Dedifferentiated amniotic fluid mesenchymal stem cell (primary cell): ENCODE measurements around the gene RAB29.
"Not testable (repeated sequence)": the region's sequence is repeated elsewhere in the genome, so short reads cannot be mapped to it uniquely, and the experiment has no call there.

Source experiments
- DNase-seq: peaks from one replicate; pipeline ENCODE4 v3.0.0-alpha.2; 2016; ENCODE audit errors: extremely low spot score

Gene RAB29, protein sequence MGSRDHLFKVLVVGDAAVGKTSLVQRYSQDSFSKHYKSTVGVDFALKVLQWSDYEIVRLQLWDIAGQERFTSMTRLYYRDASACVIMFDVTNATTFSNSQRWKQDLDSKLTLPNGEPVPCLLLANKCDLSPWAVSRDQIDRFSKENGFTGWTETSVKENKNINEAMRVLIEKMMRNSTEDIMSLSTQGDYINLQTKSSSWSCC

DNA sequence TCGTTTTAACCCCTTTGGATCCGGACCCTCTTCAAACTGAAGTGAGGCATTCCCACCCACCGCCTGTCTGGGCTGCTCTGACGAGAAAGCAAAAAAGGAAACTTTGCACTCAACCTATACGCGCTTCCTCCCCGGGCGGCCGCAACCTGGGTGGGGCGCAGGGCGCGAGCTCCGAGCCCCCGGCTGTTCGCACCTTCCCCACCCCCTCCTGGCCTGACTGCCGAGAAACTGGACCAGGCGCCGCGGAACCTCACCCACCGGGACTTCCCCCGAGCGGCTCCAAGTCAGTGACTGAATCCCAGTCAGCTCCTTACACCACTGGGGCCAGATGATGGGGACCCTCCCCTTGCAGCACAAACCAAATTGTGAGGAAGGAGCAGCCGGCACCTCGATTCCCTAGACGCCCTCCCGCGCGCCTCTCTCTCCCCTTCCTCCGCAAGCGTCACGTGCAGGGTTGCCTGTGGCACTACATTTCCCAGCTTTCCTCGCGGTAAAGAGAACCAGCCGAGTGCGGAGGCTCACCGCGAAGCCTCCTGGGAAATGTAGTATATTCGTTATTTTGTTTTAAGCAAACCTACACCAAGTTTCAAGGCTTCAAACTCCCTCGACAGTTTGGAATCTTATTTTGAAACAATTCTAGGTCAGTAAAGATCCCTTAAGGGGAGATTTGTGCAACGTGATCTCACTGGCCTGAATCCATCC, at the start of gene RAB29:
TSS of gene RAB29 (minus strand) at position 468 of the 702 bp plus-strand sequence. CDS start 526 bp downstream, outside the sequence.
- DNase-seq = peak; percentile 88

GRCh38 chr1:205824180-205824579, 48.9 kb upstream of the RAB29 start:
- DNase-seq = no peak

DNA sequence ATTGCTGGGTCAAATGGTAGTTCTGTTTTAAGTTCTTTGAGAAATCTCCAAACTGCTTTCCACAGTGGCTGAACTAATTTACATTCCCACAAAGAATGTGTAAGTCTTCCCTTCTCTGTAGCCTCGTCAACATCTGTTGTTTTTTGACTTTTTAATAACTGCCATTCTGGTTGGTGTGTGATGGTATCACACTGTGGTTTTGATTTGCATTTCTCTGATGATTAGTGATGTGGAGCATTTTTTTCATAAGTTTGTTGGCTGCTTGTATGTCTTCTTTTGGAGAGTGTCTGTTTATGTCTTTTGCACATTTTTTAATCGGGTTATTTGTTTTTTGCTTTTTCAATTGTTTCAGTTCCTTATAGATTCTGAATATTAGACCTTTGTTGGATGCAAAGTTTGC, 48.0 kb upstream of the RAB29 start:
- DNase-seq = not testable (repeated sequence)

GRCh38 chr1:205822397-205822796, 47.1 kb upstream of the RAB29 start:
- no peak for DNase-seq

GRCh38 chr1:205817988-205818387, 42.7 kb upstream of the RAB29 start:
- no peak for DNase-seq

DNA sequence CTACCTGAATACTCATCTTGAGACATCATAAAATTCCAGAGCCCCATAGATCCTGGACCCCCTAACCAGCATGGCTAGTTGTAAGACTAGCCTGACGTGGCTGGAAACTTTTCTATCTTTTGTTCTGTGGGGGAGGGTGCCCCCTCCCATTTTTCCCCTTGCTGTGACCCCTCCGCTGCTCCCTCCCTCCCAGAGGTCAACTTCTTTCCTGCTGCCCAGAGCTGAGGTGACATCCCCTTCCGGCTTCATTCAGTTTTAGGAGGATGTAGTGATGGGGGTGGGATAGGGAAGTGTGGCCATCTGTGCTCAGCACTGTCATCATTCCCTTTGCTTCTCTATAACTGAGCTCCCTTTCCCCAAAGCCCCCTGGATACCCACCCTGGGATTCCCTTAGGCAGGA, 42.1 kb upstream of the RAB29 start:
- no peak for DNase-seq

DNA sequence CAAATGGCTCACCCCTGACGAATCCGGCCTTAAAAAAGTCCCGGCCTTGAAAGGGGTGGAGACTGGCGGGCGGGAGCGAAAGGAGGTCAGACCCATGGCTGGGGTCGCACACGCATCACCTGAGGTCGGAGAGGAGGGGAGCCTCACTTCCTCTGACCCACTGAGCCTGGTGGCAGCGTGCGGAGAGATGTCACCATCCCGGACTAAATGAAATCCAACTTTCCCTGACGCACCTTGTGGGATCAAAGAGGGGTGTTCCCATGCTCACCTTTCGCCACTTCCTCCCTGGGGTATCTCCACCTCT, 38.4 kb upstream of the RAB29 start:
- DNase-seq = no peak

- peak; percentile 91 for DNase-seq
These were observed 37.8 kb upstream of the RAB29 start, which contains the start of gene SLC41A1 for GRCh38 chr1:205812878-205813754. SLC41A1 (minus strand) TSS chr1:205813198; CDS start chr1:205810441, 2,757 bp downstream.

DNA sequence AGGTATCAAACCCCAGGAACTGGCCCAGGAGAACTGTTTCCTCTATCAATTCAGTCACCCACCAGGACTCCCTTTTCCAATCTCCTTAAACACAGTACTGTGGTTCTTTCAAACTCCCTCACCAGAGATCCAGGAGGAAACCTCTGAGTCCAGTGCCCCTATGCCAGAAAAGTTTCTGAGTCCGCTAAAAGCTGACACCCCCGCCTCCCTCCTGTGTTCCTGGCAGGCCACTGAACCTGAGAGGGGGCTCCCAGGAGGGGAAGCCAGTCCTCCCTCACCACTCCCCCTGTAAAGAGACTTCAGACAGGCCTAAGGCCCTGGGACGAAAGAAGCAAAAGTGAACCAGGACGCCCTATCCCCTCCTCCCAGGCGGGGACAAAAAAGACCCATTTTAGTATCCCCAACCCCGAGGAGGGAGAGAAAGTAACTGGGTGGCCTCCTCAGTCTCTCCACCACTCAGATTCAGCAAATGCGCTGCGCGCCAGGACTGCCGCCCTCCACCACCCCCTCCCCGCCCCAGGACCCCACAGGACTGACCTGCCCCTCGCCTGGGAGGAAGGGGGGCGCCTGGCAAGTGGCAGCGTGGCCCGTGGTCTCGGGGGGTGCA, 37.1 kb upstream of the RAB29 start:
- peak; percentile 17 for DNase-seq

- no peak for DNase-seq
These were observed 36.4 kb upstream of the RAB29 start for GRCh38 chr1:205811660-205812059.

- no peak for DNase-seq
These were observed 35.3 kb upstream of the RAB29 start for GRCh38 chr1:205810448-205811157.

DNA sequence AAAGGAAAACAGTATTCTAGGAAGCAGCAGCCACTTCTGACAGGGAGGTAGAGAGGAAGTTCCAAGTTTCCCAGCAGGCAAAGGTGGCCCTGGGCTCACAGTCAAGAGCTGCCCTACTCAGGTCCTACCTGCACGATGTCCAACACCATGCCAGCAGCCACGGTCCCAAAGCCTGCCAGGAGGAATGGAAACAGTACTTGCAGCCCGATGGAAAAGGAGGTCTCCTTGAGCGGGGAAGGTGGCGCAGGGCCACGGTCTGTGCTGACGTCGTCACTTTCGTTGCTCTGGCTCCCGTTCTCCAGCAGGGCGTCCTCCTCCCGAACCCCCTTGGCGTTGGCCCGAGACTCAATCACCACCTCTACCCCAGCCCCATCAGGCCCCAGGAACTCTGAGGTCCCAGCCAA, 34.7 kb upstream of the RAB29 start:
- DNase-seq = no peak

DNA sequence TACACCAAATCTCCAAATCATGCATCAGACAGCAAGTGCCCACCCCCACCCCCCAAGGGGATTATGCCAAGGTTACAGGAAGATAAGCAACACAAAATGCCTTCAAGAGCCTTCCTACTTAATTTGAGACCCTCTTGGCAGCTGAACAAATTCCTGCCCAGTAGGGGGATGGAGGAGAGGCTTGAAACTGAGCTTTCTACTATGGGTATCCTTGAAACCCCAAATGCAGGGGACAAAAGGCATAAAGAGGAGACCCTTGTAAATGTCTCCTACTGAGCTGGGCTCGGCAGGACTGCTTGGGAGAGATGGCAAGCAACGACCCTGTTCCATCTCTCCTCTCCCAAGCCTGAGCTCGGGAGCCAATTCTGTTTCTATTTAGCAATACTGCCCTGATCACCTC, 34.2 kb upstream of the RAB29 start:
- no peak for DNase-seq

DNA sequence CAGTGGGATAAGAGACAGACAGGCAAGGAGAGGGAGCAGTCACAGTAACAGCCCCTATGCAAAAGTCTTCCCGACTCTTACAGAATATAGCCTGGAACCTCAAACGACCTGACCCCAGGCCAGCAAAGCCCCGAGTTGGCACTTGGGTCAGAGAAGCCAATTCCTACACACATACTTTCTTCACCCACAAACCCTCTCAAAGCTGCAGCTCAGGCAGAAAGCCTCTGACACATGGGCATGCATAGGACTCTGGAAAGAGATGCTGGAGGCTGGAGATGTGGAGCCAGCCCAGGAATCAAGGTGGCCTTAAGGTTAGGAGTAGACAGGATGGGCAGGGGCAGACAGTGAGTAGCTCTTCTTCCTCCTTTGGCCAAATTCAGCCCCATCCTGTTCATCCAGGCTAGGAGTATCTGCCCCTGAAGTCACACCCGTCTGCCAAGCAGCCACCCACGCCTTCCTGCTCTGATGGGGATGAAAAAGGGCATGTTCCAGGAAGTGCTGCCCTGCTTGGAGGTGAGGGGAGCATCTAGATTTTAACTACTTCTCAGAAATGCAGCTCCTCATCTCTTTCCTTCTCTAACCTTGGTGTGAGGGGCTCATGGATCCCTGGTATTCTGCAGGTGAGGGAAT, 29.9 kb upstream of the RAB29 start:
- no peak for DNase-seq

DNA sequence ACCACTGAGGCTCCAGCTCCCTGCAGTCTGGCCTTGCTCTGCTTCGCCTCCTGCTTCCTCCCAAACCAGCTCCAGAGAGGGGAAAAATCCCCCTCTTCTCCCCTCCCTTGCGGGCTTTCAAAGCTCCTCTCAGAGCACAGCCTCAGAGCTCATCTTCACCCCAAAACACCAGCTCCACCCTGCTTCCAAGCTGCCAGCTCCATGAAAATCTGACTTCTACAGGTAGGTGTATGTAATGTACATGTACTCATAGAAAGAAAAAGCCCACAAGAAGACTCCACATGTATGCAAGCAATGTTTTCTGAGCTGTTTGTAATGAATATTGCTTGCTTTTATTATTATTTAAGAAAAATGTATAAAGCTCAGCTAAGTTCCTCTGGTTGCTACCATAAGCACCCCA, 29.3 kb upstream of the RAB29 start:
- no peak for DNase-seq

GRCh38 chr1:205803986-205804385, 28.7 kb upstream of the RAB29 start:
- no peak for DNase-seq

DNA sequence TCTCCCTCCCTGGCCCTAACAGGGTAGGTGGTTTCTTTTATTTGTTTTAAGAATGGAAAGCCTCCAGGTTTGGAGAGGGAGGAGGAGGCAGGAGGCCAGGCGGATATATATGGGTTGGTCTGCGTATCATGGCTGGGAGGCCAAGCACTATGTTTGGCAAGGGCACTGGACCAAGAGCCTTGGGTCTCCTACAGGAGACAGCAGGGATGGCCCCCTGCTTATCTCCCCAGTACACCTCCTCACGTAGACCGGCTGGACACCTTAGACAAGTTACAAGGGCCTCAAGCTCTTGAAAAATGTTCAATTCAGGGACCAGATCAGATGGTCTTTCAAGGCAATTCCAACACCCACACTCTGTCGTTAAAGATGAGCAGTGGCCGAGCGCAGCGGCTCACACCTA, 26.8 kb upstream of the RAB29 start:
- no peak for DNase-seq

- DNase-seq = no peak
These were observed 25.9 kb upstream of the RAB29 start for GRCh38 chr1:205800981-205801703.

DNA sequence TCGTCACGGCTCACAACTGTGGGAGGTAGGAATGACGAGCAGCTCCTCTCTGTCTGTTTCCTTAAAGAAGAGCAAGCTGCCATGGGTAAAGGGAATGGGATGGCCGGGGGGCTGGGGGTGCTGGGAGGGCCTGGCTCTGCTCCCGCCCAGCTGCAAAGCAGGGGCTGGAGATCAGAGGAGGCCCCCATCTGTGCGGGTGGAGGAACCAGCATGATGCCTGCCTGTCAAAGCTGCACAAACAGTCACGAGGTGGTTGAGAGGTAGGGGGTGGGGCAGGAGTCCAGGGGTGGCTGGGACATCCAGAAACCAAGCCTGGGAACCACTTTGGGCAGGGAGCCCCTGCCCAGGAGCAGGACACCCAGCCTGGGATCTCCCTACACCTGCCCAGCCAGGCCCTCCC, 25.1 kb upstream of the RAB29 start:
- DNase-seq = no peak

DNA sequence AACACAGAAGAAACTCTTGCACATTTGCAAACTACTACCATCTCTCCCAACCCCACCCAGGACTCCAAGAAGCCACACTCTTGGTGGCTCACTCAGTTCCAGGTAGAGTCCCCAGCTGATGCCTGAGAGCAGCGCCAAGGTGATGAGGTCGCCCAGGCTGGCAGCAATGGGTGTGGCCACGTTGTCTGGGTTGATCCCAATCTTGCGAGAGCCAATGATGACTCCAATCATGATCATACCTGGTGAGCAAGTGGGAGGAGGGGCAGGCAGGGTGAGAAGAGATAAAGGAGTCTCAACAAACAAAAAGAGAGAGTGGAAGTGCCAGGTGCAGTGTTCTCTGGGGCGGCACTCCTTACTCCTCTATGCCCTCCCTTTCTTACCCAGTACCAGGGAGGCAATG, 23.3 kb upstream of the RAB29 start:
- no peak for DNase-seq

- DNase-seq = no peak
These were observed 21.9 kb upstream of the RAB29 start for GRCh38 chr1:205797168-205797567.
